Measurements from ENCODE around the gene MRPL21. TPM values are rescaled to one million over a fixed set of nuclear protein-coding genes. Genes with fewer than 3 reads are reported as not detected.
A peak's percentile ranks its signal among the peaks of the same experiment; 100 is the strongest.

MRPL21 gene
- total RNA-seq, 4 donors from 2014 or later, result 9.0 to 121 (median 52.8) TPM

GRCh38 chr11:68905421-68906360 lies 2.1 kb upstream of the MRPL21 start:
- in situ Hi-C loops (cut with MboI; ENCODE audit: low pct_ligation_motif_present in 1 of 4, low pct_unique_long_range_greater_than_20kb in 1 of 4, low sequenced_read_pairs in 3 of 4), result no loop called here
- WGBS, 2 donors (ENCODE audit: low coverage in 1 of 2), result 89 to 93% methylated on average over 10 to 23 of the region's 23 CpGs
- Histone ChIP-seq H3K4me3 (peak overlapping the region in 1 of 4 donors; percentile 78), H3K36me3 (peaks cover 0 to 24% (median 8%) of the 10 kb centered on the region in 4 donors), H3K27me3 (no peaks in the 10 kb centered on the region), H3K27ac (peak overlapping the region in 1 of 4 donors; percentile 87), H3K9me3 (no peaks in the 10 kb centered on the region), H3K4me1 (peaks cover 6 to 28% (median 21%) of the 10 kb centered on the region in 4 donors)
- TF ChIP-seq POLR2AphosphoS5 (IDR thresholded peaks at IDR 0.05) (no peak), POLR2A (IDR thresholded peaks at IDR 0.05) (no peak), CTCF (IDR thresholded peaks at IDR 0.05) (no peak), EP300 (IDR thresholded peaks at IDR 0.05; ENCODE audit: low read depth) (no peak)
- no peak for DNase-seq
- intact Hi-C loops (cut with DNase I; ENCODE audit: low total_unique reads), result loop anchor here (5.0 kb wide), 1 partner anchor 182 kb away; no protein-coding TSS in a partner anchor

DNA sequence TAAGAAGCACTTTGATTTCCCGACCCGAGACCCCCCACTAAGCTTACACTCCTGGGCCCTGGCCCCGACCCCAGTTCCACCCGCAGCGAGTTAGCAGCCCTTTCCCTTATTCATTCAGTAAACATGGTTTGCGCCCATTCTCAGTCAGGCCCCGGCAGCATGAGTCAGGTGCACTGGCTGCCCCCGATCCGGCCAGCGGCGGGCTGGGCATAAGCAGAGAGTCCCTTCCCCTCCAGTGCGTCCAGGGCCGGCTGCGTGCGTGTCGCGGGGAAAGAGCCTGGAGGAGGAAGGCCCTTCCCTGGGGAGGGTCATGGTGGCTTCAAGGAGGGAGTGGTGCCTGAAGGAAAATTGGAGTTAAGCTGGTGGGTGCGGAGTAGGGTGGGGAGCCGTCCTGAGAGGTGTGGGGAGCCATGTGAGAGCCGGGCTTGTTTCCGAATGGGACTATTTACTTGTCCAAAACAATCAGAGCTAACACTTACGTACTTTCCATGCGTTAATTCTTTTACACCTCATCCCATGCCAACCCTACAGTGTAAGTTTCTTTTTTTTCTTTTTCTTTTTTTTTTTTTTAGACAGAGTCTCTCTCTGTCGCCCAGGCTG lies 716 bp upstream of the MRPL21 start:
- Histone ChIP-seq H3K36me3 (peaks cover 0 to 19% (median 8%) of the 10 kb centered on the region in 4 donors), H3K27ac (peak overlapping the region; percentile 82 to 89 (median 88)), H3K27me3 (no peaks in the 10 kb centered on the region), H3K4me1 (peaks cover 6 to 28% (median 21%) of the 10 kb centered on the region in 4 donors), H3K9me3 (no peaks in the 10 kb centered on the region), H3K4me3 (peak overlapping the region; percentile 78 to 89 (median 84))
- intact Hi-C loops (cut with DNase I; ENCODE audit: low total_unique reads) (no loop called here), in situ Hi-C loops (cut with MboI; ENCODE audit: low pct_ligation_motif_present in 1 of 4, low pct_unique_long_range_greater_than_20kb in 1 of 4, low sequenced_read_pairs in 3 of 4) (no loop called here)
- DNase-seq, result peak; percentile 47
- TF ChIP-seq EP300 (IDR thresholded peaks at IDR 0.05; ENCODE audit: low read depth) (no peak), POLR2AphosphoS5 (IDR thresholded peaks at IDR 0.05) (no peak), POLR2A (IDR thresholded peaks at IDR 0.05) (no peak), CTCF (IDR thresholded peaks at IDR 0.05) (no peak)
- 0 to 3% methylated on average over 6 to 22 of the region's 24 CpGs for WGBS, 2 donors (ENCODE audit: low coverage in 1 of 2)

DNA sequence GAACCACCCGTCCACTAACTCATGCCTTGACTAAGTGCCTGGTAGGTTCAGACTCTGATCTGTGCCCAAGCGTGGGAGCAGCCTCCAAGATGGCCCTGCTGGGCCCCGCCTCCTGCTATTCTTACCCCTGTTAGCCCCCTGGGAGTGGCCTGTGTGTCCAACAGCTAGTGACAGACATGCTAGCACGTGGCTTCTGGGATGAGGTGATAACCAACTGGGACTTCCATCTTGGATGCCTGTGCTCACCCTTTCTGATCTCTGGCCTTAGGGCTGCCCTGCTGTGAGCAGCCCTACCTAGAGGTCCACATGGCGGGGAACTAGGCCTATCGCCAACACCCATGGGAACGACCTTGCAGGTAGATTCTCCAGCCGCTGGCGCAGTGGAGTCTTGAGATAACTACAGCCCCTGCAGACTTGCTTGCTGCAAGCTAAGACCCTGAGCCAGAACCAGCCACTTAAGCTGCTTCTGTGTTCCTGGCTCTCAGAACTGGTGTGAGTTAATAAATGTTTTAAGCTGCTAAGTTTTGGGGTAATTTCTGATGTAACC lies 2.7 kb downstream of the MRPL21 start:
- TF ChIP-seq POLR2A (IDR thresholded peaks at IDR 0.05) (no peak), POLR2AphosphoS5 (IDR thresholded peaks at IDR 0.05) (no peak), EP300 (IDR thresholded peaks at IDR 0.05; ENCODE audit: low read depth) (no peak), CTCF (IDR thresholded peaks at IDR 0.05) (no peak)
- Histone ChIP-seq H3K4me1 (peaks cover 6 to 28% (median 21%) of the 10 kb centered on the region in 4 donors), H3K4me3 (no peak overlapping the region), H3K27me3 (no peaks in the 10 kb centered on the region), H3K9me3 (no peaks in the 10 kb centered on the region), H3K36me3 (peaks cover 0 to 32% (median 15%) of the 10 kb centered on the region in 4 donors), H3K27ac (no peak overlapping the region)
- in situ Hi-C loops (cut with MboI; ENCODE audit: low pct_ligation_motif_present in 1 of 4, low pct_unique_long_range_greater_than_20kb in 1 of 4, low sequenced_read_pairs in 3 of 4) (no loop called here), intact Hi-C loops (cut with DNase I; ENCODE audit: low total_unique reads) (no loop called here)
- WGBS, 2 donors (ENCODE audit: low coverage in 1 of 2), result 81% methylated on average over 9 of the region's 9 CpGs; no CpG with 5 or more reads in 1 of the 2 donors
- DNase-seq, result no peak

DNA sequence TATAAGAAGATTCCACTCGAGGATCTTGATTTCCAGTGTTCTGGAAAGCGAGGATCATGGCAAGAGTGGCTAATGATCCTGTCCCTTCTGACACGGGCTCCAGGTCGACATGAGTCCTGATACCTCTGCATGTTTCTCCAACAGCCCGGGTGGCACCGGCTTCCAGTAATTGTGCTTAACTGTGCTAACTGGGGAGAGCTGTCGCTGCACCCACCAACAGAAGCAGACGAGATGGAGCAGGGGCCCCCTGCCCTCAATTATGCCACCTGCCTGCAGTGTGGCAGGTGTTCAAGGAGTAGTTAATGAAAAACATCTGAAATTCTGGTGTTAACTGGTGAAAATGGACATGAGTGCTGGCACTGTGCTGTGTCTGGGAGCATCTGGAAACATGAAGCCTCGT lies 6.2 kb downstream of the MRPL21 start:
- TF ChIP-seq POLR2A (IDR thresholded peaks at IDR 0.05) (no peak), EP300 (IDR thresholded peaks at IDR 0.05; ENCODE audit: low read depth) (no peak), CTCF (IDR thresholded peaks at IDR 0.05) (no peak), POLR2AphosphoS5 (IDR thresholded peaks at IDR 0.05) (no peak)
- intact Hi-C loops (cut with DNase I; ENCODE audit: low total_unique reads), result no loop called here
- Histone ChIP-seq H3K4me3 (no peak overlapping the region), H3K27ac (no peak overlapping the region), H3K9me3 (no peaks in the 10 kb centered on the region), H3K4me1 (peaks cover 0 to 7% (median 4%) of the 10 kb centered on the region in 4 donors), H3K36me3 (peaks cover 0 to 60% (median 29%) of the 10 kb centered on the region in 4 donors), H3K27me3 (no peaks in the 10 kb centered on the region)
- WGBS, 2 donors (ENCODE audit: low coverage in 1 of 2), result 91 to 100% methylated on average over 1 to 9 of the region's 9 CpGs
- in situ Hi-C loops (cut with MboI; ENCODE audit: low pct_ligation_motif_present in 1 of 4, low pct_unique_long_range_greater_than_20kb in 1 of 4, low sequenced_read_pairs in 3 of 4), result no loop called here
- DNase-seq, result no peak
